ENCODE data around the gene NEURL2.

The NEURL2 gene

GRCh38 chr20:45841407-45842129 is 49.4 kb downstream of the NEURL2 start:
- DNase-seq (ENCODE audit: low spot score), result no peak

GRCh38 chr20:45840700-45841198 is 50.3 kb downstream of the NEURL2 start:
- no peak for DNase-seq (ENCODE audit: low spot score)

All from germinal center (tissue), 1 donor.